A549 (cell line): ENCODE data around the gene PRKACG. TPM values are rescaled to one million over a fixed set of nuclear protein-coding genes. Genes with fewer than 3 reads are reported as not detected.

Source experiments
- ATAC-seq, 2 experiments: fragments of 200-7000 bp in 1 of 2; fragments of >200 bp in 1 of 2; cut with Nextera tagmentation in 1 of 2; cut with Tn5 transposase in 1 of 2; 3 replicates each; pipeline versions ENCODE4 v1.8.0 to v1.9.1; 2018 to 2020; ENCODE audit warnings: mild to moderate bottlenecking in 1 of 2, moderate library complexity in 1 of 2
- CTCF ChIA-PET: fragments of 300-600 bp; sonication (Branson Sonifier 250); formaldehyde crosslinking; extraction: SDS; loops from one replicate; lab custom pipeline; 2021; ENCODE audit warnings: antibody characterized with exemption, inconsistent platforms; lab: Yijun Ruan, JAX
- POLR2A ChIA-PET: fragments of 350-600 bp; formaldehyde crosslinking; extraction: SDS; loops from one replicate; lab custom pipeline; 2021; ENCODE audit warnings: antibody characterized with exemption, inconsistent platforms; lab: Yijun Ruan, JAX
- DNase-seq, 2 experiments: peaks; one replicate each; pipeline versions ENCODE4 v3.0.0 to v3.0.0-alpha.2; 2011 to 2016; ENCODE audit warnings: low read depth in 1 of 2, low spot score in 1 of 2
- FAIRE-seq: peaks from 2 replicates; lab custom pipeline; 2011; peaks lifted over from hg19 to GRCh38; lab: Jason Lieb, UNC
- H3K27ac ChIP-seq, 2 experiments: fragments of >200 bp; sonication (Bioruptor Twin); formaldehyde crosslinking; 3 replicates each; pipeline ENCODE4 v1.5.1; 2016 to 2017
- H3K4me1 ChIP-seq: fragments of >200 bp; sonication (Bioruptor Twin); formaldehyde crosslinking; 3 replicates; pipeline ENCODE4 v1.6.1; 2016
- H3K4me2 ChIP-seq: fragments of >200 bp; sonication (Bioruptor Twin); formaldehyde crosslinking; 3 replicates; pipeline ENCODE4 v1.6.1; 2016
- H3K4me3 ChIP-seq: fragments of >200 bp; sonication (Bioruptor Twin); formaldehyde crosslinking; 3 replicates; pipeline ENCODE4 v1.5.1; 2016
- H3K9me3 ChIP-seq: fragments of >200 bp; sonication (Bioruptor Twin); formaldehyde crosslinking; 3 replicates; pipeline ENCODE4 v1.6.1; 2016
- BHLHE40 ChIP-seq: IDR thresholded peaks from 2 replicates; pipeline ENCODE4 v1.6.1; 2012; ENCODE audit warnings: low read depth, low read length, inconsistent platforms
- CBX2 ChIP-seq: fragments of 200-600 bp; sonication (generic); IDR thresholded peaks from 2 replicates; pipeline ENCODE4 v1.6.1; 2016; ENCODE audit warnings: low read depth, mild to moderate bottlenecking, borderline replicate concordance
- CHD4 ChIP-seq: fragments of 200-600 bp; sonication (generic); IDR thresholded peaks from 2 replicates; pipeline ENCODE4 v1.6.1; 2016; ENCODE audit warnings: antibody characterized with exemption, mild to moderate bottlenecking, borderline replicate concordance
- FOXS1 ChIP-seq: fragments of 250-450 bp; sonication (Bioruptor Pico); IDR thresholded peaks from 2 replicates; pipeline ENCODE4 v1.5.0; 2020; ENCODE audit warnings: mild to moderate bottlenecking, moderate library complexity
- HOXA7 ChIP-seq: fragments of 250-450 bp; sonication (Bioruptor Pico); IDR thresholded peaks from 2 replicates; pipeline ENCODE4 v1.5.0; 2020; ENCODE audit warnings: mild to moderate bottlenecking, moderate library complexity
- KDM5A ChIP-seq: fragments of 200-600 bp; sonication (generic); IDR thresholded peaks from 2 replicates; pipeline ENCODE4 v1.6.1; 2016; ENCODE audit warnings: antibody characterized with exemption, mild to moderate bottlenecking
- MAZ ChIP-seq: fragments of 150-350 bp; IDR thresholded peaks from 2 replicates; pipeline ENCODE4 v1.6.1; 2014; ENCODE audit warnings: antibody characterized with exemption, low read depth, low read length, borderline replicate concordance
- NR3C1 ChIP-seq: fragments of >200 bp; sonication (Bioruptor Twin); formaldehyde crosslinking; IDR thresholded peaks from 3 replicates; pipeline ENCODE4 v1.6.1; 2017
- RAD21 ChIP-seq, 2 experiments: fragments of >200 bp in 1 of 2; sonication (Bioruptor Twin) in 1 of 2; formaldehyde crosslinking in 1 of 2; IDR thresholded peaks in 1 of 2; conservative IDR thresholded peaks in 1 of 2; 2 replicates in 1 of 2; 3 replicates in 1 of 2; pipeline ENCODE4 v1.6.1; 2012 to 2018; ENCODE audit warnings: inconsistent platforms in 1 of 2
- RFX5 ChIP-seq: fragments of 450-650 bp; IDR thresholded peaks from 2 replicates; pipeline ENCODE4 v1.7.1; 2014; ENCODE audit warnings: antibody characterized with exemption, mild to moderate bottlenecking, moderate library complexity
- SREBF2 ChIP-seq: fragments of 450-650 bp; IDR thresholded peaks from 2 replicates; pipeline ENCODE4 v1.6.1; 2014; ENCODE audit warnings: mild to moderate bottlenecking, moderate library complexity
- TFCP2L1 ChIP-seq: fragments of 250-450 bp; sonication (Bioruptor Pico); IDR thresholded peaks from 2 replicates; pipeline ENCODE4 v1.5.0; 2021; ENCODE audit warnings: mild to moderate bottlenecking
- TP53 ChIP-seq: fragments of 250-450 bp; sonication (Bioruptor Pico); IDR thresholded peaks from 2 replicates; pipeline ENCODE4 v1.5.0; 2021; ENCODE audit warnings: mild to moderate bottlenecking, moderate library complexity
- WGBS: methylation state at CpG from one replicate; pipeline ENCODE4 v1.1.6; 2017; ENCODE audit errors: missing lambda C conversion rate; 5-methylcytosine and 5-hydroxymethylcytosine counted together
- polyA plus RNA-seq, 4 experiments: library from polyadenylated mRNA; depleted of rRNA in 3 of 4; stranded (reverse); fragments of >200 nt; fragmentation: RNase III in 1 of 4; extraction: RNeasy Plus Mini Kit Qiagen cat#74134 plus additional on column Dnase treatment in 1 of 4; gene quantifications; 2 replicates in 3 of 4; 3 replicates in 1 of 4; pipeline ENCODE4 v1.2.3, GENCODE V29; 2011 to 2017
- TF ChIP-seq, protein P1 (sequence below): fragments of 200-600 bp; sonication (generic); IDR thresholded peaks from 2 replicates; pipeline ENCODE4 v1.6.1; 2016; ENCODE audit warnings: antibody characterized with exemption, mild to moderate bottlenecking, moderate library complexity
- TF ChIP-seq, protein P2 (sequence below): fragments of >200 bp; sonication (Bioruptor Twin); formaldehyde crosslinking; IDR thresholded peaks from 2 replicates; pipeline ENCODE4 v1.6.1; 2016
- TF ChIP-seq, protein P3 (sequence below): fragments of >200 bp; sonication (Bioruptor Twin); formaldehyde crosslinking; IDR thresholded peaks from 3 replicates; pipeline ENCODE4 v1.6.1; 2016
- TF ChIP-seq, protein P4 (sequence below): IDR thresholded peaks from 2 replicates; pipeline ENCODE4 v1.6.1; 2012; ENCODE audit warnings: low read depth, borderline replicate concordance
- TF ChIP-seq, protein P5 (sequence below): IDR thresholded peaks from 2 replicates; pipeline ENCODE4 v1.6.1; 2012

PRKACG gene
- polyA plus RNA-seq, 2 of the 4 experiments (the other 2 are of a cell fraction), result not detected

DNA sequence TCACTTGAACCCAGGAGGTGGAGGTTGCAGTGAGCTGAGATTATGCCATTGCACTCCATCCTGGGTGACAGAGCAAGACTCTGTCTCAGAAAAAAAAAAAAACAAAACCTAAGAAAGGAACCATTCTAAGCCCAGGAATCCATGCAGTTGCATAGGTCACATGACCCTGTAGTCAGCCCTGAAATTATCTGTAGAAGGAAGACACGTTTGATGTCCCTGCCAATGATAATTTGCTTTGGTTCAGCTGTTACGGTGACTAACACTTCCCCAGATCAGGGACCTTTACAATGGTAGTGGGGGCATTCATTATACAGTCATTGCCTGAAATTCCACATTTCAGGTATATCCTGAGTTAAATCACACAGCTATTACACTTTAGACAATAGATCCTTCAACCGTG, 50.5 kb downstream of the PRKACG start:
- TF ChIP-seq HOXA7 (CRISPR knock-in tag) (no peak), CBX2 (no peak), NR3C1 (no peak), FOXS1 (CRISPR knock-in tag) (no peak), TP53 (CRISPR knock-in tag) (no peak), RAD21 (conservative IDR thresholded peaks at IDR 0.05 in 1 of 2, IDR thresholded peaks at IDR 0.05 in 1 of 2) (no peak), TFCP2L1 (CRISPR knock-in tag) (no peak), RFX5 (no peak), CHD4 (no peak), MAZ (no peak), BHLHE40 (no peak), SREBF2 (no peak), KDM5A (no peak)
- TF ChIP-seq, protein P1, sequence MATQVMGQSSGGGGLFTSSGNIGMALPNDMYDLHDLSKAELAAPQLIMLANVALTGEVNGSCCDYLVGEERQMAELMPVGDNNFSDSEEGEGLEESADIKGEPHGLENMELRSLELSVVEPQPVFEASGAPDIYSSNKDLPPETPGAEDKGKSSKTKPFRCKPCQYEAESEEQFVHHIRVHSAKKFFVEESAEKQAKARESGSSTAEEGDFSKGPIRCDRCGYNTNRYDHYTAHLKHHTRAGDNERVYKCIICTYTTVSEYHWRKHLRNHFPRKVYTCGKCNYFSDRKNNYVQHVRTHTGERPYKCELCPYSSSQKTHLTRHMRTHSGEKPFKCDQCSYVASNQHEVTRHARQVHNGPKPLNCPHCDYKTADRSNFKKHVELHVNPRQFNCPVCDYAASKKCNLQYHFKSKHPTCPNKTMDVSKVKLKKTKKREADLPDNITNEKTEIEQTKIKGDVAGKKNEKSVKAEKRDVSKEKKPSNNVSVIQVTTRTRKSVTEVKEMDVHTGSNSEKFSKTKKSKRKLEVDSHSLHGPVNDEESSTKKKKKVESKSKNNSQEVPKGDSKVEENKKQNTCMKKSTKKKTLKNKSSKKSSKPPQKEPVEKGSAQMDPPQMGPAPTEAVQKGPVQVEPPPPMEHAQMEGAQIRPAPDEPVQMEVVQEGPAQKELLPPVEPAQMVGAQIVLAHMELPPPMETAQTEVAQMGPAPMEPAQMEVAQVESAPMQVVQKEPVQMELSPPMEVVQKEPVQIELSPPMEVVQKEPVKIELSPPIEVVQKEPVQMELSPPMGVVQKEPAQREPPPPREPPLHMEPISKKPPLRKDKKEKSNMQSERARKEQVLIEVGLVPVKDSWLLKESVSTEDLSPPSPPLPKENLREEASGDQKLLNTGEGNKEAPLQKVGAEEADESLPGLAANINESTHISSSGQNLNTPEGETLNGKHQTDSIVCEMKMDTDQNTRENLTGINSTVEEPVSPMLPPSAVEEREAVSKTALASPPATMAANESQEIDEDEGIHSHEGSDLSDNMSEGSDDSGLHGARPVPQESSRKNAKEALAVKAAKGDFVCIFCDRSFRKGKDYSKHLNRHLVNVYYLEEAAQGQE, result no peak
- TF ChIP-seq, protein P2, sequence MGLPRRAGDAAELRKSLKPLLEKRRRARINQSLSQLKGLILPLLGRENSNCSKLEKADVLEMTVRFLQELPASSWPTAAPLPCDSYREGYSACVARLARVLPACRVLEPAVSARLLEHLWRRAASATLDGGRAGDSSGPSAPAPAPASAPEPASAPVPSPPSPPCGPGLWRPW, result no peak
- TF ChIP-seq, protein P3, sequence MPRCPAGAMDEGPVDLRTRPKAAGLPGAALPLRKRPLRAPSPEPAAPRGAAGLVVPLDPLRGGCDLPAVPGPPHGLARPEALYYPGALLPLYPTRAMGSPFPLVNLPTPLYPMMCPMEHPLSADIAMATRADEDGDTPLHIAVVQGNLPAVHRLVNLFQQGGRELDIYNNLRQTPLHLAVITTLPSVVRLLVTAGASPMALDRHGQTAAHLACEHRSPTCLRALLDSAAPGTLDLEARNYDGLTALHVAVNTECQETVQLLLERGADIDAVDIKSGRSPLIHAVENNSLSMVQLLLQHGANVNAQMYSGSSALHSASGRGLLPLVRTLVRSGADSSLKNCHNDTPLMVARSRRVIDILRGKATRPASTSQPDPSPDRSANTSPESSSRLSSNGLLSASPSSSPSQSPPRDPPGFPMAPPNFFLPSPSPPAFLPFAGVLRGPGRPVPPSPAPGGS, result no peak
- TF ChIP-seq, protein P4, sequence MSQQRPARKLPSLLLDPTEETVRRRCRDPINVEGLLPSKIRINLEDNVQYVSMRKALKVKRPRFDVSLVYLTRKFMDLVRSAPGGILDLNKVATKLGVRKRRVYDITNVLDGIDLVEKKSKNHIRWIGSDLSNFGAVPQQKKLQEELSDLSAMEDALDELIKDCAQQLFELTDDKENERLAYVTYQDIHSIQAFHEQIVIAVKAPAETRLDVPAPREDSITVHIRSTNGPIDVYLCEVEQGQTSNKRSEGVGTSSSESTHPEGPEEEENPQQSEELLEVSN, result no peak
- TF ChIP-seq, protein P5, sequence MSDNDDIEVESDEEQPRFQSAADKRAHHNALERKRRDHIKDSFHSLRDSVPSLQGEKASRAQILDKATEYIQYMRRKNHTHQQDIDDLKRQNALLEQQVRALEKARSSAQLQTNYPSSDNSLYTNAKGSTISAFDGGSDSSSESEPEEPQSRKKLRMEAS, result no peak
- DNase-seq, result no peak
- Histone ChIP-seq H3K27ac (no peak overlapping the region), H3K4me3 (no peak overlapping the region), H3K4me1 (no peaks in the 10 kb centered on the region), H3K9me3 (no peaks in the 10 kb centered on the region), H3K4me2 (no peak overlapping the region)
- ChIA-PET CTCF (no interaction called here), POLR2A (no interaction called here)
- no peak for FAIRE-seq
- WGBS, result 35% methylated on average over 3 of the region's 3 CpGs
- ATAC-seq, result no peak

Other genes starting within 250 kb of the PRKACG start
- gene FXN, start 21.6 kb upstream of the PRKACG start, polyA plus RNA-seq (2011; rRNA removed), result 22.5 and 26.0 TPM in 2 replicates
- 20.5 to 22.5 TPM (median 22.4 TPM) in 3 replicates for gene FXN, start 21.6 kb upstream of the PRKACG start, polyA plus RNA-seq (2017; fragmentation: RNase III; extraction: RNeasy Plus Mini Kit Qiagen cat#74134 plus additional on column Dnase treatment)
- gene TJP2, start 160.2 kb upstream of the PRKACG start, polyA plus RNA-seq (2011; rRNA removed), result 3.6 and 4.4 TPM in 2 replicates
- 1.7 to 2.1 TPM (median 2.1 TPM) in 3 replicates for gene TJP2, start 160.2 kb upstream of the PRKACG start, polyA plus RNA-seq (2017; fragmentation: RNase III; extraction: RNeasy Plus Mini Kit Qiagen cat#74134 plus additional on column Dnase treatment)